Aorta (tissue), 5 donors: ENCODE measurements around the gene CCDC171. TPM values are rescaled to one million over a fixed set of nuclear protein-coding genes. Genes with fewer than 3 reads are reported as not detected.

Experiments
- ATAC-seq: fragments of 200-7000 bp; cut with Tn5 transposase; one replicate; pipeline ENCODE4 v1.9.1; 2022; ENCODE audit warnings: moderate library complexity; ENCODE audit not compliant: low FRiP score
- DNase-seq, 2 donors: peaks; one replicate each; pipeline ENCODE4 v3.0.0-alpha.2; 2020
- H3K27ac ChIP-seq, 2 donors: one replicate each; pipeline ENCODE4 v1.5.1; 2013; ENCODE audit warnings: low read length in 2 of 2, mild to moderate bottlenecking in 2 of 2, moderate library complexity in 2 of 2, control low read depth in 1 of 2, inconsistent platforms in 1 of 2, low read depth in 1 of 2
- H3K27me3 ChIP-seq, 2 donors: one replicate each; pipeline ENCODE4 v1.6.1; 2013; ENCODE audit warnings: control low read depth in 1 of 2, low read length in 1 of 2, mild to moderate bottlenecking in 1 of 2, moderate library complexity in 1 of 2; ENCODE audit not compliant: insufficient read depth in 2 of 2, control insufficient read depth in 1 of 2
- H3K36me3 ChIP-seq, 2 donors: one replicate each; pipeline ENCODE4 v1.6.1; 2013; ENCODE audit warnings: control low read depth in 1 of 2, low read length in 1 of 2, mild to moderate bottlenecking in 1 of 2; ENCODE audit not compliant: insufficient read depth in 2 of 2, control insufficient read depth in 1 of 2
- H3K4me1 ChIP-seq, 2 donors: one replicate each; pipeline ENCODE4 v1.6.1; 2013; ENCODE audit warnings: low read length in 2 of 2, control low read depth in 1 of 2, mild to moderate bottlenecking in 1 of 2, moderate library complexity in 1 of 2; ENCODE audit not compliant: insufficient read depth in 2 of 2, control insufficient read depth in 1 of 2
- H3K4me3 ChIP-seq, 2 donors: one replicate each; pipeline ENCODE4 v1.5.1; 2013; ENCODE audit warnings: low read length in 2 of 2, control low read depth in 1 of 2, mild to moderate bottlenecking in 1 of 2
- H3K9me3 ChIP-seq: one replicate; pipeline ENCODE4 v1.6.1; 2013; ENCODE audit warnings: mild to moderate bottlenecking, low read length; ENCODE audit not compliant: control insufficient read depth
- WGBS, 2 donors: extraction: QIAGEN DNeasy Blood & Tissue Kit; methylation state at CpG; one replicate each; pipeline ENCODE4 v1.1.7; 2013; 5-methylcytosine and 5-hydroxymethylcytosine counted together
- intact Hi-C, 2 donors: fragments of 100-400 bp; cut with DNase I; formaldehyde crosslinking; loops; one replicate each; pipeline versions ENCODE4 v1.14.2 to v1.15.0; 2022
- polyA plus RNA-seq, 2 donors: library from polyadenylated mRNA; stranded (reverse); fragments of 200-250 nt; gene quantifications; one replicate each; pipeline ENCODE4 v1.2.3, GENCODE V29; 2013
- total RNA-seq, 2 donors: library from RNA; stranded (reverse); fragmentation: NEBNext Ultra II Directional; extraction: Animal tissue kit (Norgen Biotek cat#: 25700); gene quantifications; one replicate each; pipeline ENCODE4 v1.2.1, GENCODE V29; 2021
- donor health status: healthy with polysubstance abuse.
- donor health status: Bipolar disorder and iron deficiency.
- donor health status: DM: no; HTN: no; CAD: no.
- donor health status: DM: no; HTN: no; CAD: no.
- donor health status: DM: yes; HTN: yes; CAD: no.

The CCDC171 gene
- total and polyA plus RNA-seq, 4 donors = 0.13 to 5.4 (median 3.1) TPM

DNA sequence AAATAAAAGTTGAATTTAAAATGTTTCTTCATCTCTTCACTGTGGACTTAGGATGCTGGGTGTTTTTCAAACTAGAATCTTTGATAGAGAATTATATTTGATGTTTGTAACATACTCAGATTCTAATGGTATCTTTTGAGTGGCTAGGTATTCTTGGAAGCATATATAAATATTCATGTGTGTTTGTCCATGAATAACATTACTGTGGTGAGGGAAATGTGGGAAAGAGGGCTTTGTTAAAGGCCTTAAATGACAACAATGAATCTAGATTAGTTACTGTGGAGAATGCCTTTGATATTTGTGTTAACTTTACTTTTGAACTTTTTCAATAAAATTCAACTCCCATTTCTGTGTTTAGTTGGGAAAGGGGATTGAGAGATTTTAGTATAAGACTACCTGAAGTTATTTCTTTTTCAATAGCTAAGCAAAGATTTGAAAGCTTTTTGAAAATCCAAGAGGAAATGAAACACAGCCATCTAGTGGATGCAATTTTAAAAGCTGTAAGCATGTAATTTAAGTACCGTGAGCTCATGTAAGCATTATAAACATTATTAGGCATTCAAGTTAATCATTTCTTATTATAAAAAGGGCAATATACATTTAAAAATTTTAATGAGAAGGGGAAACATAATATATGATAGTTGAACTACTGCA lies 69.6 kb downstream of the CCDC171 start:
- no peak overlapping the region for H3K27ac ChIP-seq
- no peaks in the 10 kb centered on the region for H3K4me1 ChIP-seq
- H3K36me3 ChIP-seq = no peaks in the 10 kb centered on the region
- no peaks in the 10 kb centered on the region for H3K27me3 ChIP-seq
- no peak overlapping the region for H3K4me3 ChIP-seq
- WGBS, 2 donors = 2 to 5% methylated on average over 1 of the region's 1 CpG
- DNase-seq (no peak), ATAC-seq (no peak)
- H3K9me3 ChIP-seq = no peaks in the 10 kb centered on the region
- intact Hi-C loops = no loop called here

DNA sequence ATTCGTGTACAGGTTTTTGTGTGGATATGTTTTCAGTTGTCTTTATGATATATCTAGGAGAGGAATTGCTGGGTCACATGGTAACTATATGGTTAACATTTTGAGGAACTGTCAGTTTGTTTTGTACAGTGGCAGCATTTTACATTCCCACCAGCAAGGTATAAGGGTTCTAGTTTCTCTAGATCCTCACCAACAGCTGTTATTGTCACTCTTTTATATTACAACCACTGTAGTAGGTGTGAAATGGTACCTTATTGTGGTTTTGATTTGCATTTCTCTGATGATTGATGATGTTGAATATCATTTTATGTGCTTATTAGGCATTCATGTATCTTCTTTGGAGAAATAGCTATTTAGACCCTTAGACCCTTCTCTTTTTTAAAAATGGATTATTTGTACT lies 82.9 kb downstream of the CCDC171 start:
- DNase-seq (no peak), ATAC-seq (no peak)
- Histone ChIP-seq H3K27me3 (no peaks in the 10 kb centered on the region), H3K4me3 (no peak overlapping the region), H3K36me3 (no peaks in the 10 kb centered on the region), H3K27ac (no peak overlapping the region), H3K4me1 (no peaks in the 10 kb centered on the region), H3K9me3 (no peaks in the 10 kb centered on the region)
- WGBS, 2 donors = 74 to 82% methylated on average over 1 of the region's 1 CpG
- intact Hi-C loops = no loop called here

DNA sequence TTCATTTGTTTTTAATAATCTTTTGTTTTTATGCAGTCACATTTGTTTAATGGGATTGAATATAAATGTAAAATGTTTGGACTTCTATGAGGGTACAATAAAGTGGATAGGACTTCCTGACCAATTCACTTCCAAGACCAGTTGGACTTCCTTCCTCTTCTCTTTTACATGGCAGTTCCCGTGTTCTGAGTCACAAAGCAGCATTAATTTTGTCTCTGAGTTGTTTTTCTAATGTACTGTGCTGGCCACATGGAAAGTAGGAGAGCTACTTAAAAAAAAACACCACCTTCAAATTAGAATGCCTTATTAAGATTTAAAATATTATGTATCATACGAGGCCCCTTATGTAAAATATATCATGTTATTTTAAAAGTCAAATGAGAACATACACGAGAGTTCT lies 87.3 kb downstream of the CCDC171 start:
- intact Hi-C loops = no loop called here
- ATAC-seq = no peak
- WGBS, 2 donors = 55 to 57% methylated on average over 3 of the region's 3 CpGs

DNA sequence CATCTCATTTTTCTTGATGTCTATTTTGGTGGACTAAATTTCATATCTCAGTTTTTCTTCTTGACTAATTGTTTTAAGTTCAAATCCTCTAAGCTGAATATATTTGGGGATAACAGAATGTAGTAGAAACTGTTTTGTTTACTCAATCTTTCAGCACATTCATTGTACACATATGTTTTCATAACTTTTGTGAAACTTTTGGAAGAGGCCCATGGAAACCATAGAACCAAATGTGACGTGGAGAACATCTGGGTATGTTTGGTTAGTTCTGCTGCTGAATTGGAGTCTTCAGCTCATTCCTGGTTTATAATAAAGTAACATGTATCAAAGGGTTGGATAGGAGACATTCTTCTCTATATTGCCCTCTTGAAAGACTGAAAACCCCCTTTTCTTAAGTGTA lies 88.4 kb downstream of the CCDC171 start:
- Histone ChIP-seq H3K4me3 (no peak overlapping the region), H3K9me3 (no peaks in the 10 kb centered on the region), H3K4me1 (no peaks in the 10 kb centered on the region), H3K36me3 (no peaks in the 10 kb centered on the region), H3K27me3 (no peaks in the 10 kb centered on the region), H3K27ac (no peak overlapping the region)
- intact Hi-C loops = no loop called here
- no peak for ATAC-seq
- DNase-seq = no peak
- WGBS, 2 donors = 62 to 76% methylated on average over 1 of the region's 1 CpG

More for the DNA sequence above, 87.3 kb downstream of the CCDC171 start:
- Histone ChIP-seq H3K36me3 (no peaks in the 10 kb centered on the region), H3K9me3 (no peaks in the 10 kb centered on the region), H3K4me1 (no peaks in the 10 kb centered on the region), H3K27me3 (no peaks in the 10 kb centered on the region), H3K4me3 (no peak overlapping the region), H3K27ac (no peak overlapping the region)
- no peak for DNase-seq

DNA sequence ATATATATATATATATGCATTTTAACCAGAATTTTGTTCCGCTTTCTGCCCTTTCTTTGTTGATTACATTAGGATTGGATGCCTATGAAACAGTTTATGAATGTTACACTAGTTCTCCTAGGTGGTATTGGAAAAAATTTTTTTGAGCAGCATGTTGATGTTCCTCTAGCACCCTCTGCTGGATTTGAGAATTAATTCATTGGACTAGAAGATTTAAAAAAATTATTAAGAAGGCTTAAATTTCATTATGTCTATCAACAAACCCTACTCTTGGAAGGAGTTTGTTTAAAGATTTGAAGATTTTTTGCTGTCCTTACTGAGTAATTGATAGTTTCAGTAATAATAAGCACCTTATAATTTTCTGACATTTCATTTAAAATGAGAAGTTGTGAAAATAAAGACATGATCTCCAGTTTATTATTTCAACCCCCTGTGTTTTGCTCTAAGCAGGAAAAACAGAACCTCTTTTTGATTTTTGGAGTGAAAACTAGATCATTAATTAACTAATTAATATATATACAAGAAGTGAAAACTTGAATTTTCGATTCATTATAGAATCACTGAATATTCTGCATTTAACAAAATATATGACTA lies 89.6 kb downstream of the CCDC171 start:
- Histone ChIP-seq H3K27ac (no peak overlapping the region), H3K4me3 (no peak overlapping the region), H3K9me3 (no peaks in the 10 kb centered on the region), H3K27me3 (no peaks in the 10 kb centered on the region), H3K4me1 (no peaks in the 10 kb centered on the region), H3K36me3 (no peaks in the 10 kb centered on the region)
- DNase-seq (no peak), ATAC-seq (no peak)
- 39 to 45% methylated on average over 2 of the region's 2 CpGs for WGBS, 2 donors
- intact Hi-C loops = no loop called here

DNA sequence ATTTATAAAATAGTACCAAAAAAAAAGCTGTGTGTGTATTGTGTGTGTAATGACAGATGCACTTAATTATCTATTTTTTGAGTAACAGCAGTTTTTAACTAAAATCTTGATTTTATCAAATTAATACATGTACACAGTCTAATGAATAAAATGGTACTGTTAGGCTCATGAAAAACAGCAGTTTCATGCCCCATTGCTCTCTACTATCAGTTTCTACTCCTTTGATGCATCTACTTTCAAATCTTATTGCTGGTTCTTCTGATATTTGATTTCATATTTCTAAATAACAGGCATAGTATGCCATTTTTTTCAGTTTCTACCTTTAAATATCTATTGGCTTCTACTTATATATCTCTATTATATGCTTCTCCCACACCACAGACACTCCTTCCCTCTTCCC lies 117.4 kb downstream of the CCDC171 start:
- no peak overlapping the region for H3K27ac ChIP-seq
- intact Hi-C loops = no loop called here
- no peaks in the 10 kb centered on the region for H3K4me1 ChIP-seq
- no peaks in the 10 kb centered on the region for H3K27me3 ChIP-seq
- no peak for DNase-seq
- no peak overlapping the region for H3K4me3 ChIP-seq
- no peaks in the 10 kb centered on the region for H3K9me3 ChIP-seq
- no peak for ATAC-seq
- H3K36me3 ChIP-seq = no peaks in the 10 kb centered on the region

DNA sequence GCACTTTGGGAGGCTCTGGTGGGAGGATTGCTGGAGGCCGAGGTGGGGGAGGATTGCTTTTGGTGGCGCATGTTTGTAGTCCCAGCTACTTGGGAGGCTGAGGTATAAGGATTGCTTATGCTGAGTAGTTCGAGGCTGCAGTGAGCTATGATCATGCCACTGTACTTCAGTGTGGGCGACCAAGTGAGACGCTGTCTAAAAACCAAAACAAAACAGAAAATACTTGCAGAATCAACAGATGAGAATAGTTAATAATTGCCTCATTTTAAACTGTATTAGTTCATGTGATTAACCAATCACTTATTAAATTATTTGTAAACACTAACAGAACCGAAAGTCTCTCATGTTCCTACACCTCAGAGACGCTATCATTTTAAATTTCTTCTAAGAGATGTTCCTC lies 118.1 kb downstream of the CCDC171 start:
- Histone ChIP-seq H3K27ac (no peak overlapping the region), H3K4me1 (no peaks in the 10 kb centered on the region), H3K27me3 (no peaks in the 10 kb centered on the region), H3K9me3 (no peaks in the 10 kb centered on the region), H3K36me3 (no peaks in the 10 kb centered on the region), H3K4me3 (no peak overlapping the region)
- no peak for ATAC-seq
- intact Hi-C loops = no loop called here
- 95 to 99% methylated on average over 7 of the region's 7 CpGs for WGBS, 2 donors
- no peak for DNase-seq

DNA sequence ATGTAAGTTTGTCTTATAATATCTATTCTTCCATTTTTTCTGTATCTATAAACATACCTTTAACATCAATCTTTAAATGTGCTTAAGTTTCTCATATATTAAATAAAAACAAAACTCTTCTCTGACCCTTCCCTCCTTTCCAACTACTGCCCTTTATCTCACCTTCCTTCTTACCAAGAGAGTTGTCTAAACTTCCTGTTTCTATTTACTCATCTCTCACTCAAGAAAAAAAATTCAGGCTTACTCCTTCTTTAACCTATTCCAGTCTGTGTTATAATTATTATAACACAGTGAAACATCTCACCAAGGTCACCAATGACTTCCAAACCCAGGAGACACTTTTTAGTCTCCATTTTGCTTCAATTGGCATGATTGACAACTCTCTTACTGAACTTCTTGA lies 140.9 kb downstream of the CCDC171 start:
- Histone ChIP-seq H3K4me3 (no peak overlapping the region), H3K27me3 (no peaks in the 10 kb centered on the region), H3K27ac (no peak overlapping the region), H3K36me3 (peaks cover 0 to 2% of the 10 kb centered on the region in 2 donors), H3K4me1 (no peaks in the 10 kb centered on the region), H3K9me3 (no peaks in the 10 kb centered on the region)
- intact Hi-C loops = no loop called here
- DNase-seq (no peak), ATAC-seq (no peak)

DNA sequence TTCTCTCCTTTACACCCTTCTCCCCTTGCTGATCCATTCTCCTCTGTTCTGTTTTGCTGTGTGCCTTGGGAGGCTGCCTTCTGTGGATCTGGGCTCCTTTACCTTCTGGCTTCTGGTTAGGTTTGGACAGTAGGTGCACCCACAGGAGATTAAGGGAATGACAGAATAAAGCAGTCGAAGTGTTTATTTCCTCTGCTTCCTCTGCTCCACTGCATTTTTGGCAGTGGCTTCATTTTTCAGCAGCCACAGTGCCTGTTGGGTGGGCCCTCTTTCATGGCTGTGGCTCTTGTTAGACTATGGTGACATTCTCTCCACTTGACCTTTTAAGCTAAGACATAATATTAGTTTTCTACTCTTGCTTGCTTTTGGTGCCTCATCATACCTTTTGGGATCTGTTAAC lies 144.1 kb downstream of the CCDC171 start:
- Histone ChIP-seq H3K36me3 (no peaks in the 10 kb centered on the region), H3K27me3 (no peaks in the 10 kb centered on the region), H3K27ac (no peak overlapping the region), H3K4me1 (no peaks in the 10 kb centered on the region), H3K9me3 (no peaks in the 10 kb centered on the region), H3K4me3 (no peak overlapping the region)
- intact Hi-C loops = no loop called here
- ATAC-seq (no peak), DNase-seq (no peak)
- 27 to 30% methylated on average over 1 of the region's 1 CpG for WGBS, 2 donors
